NB4 (cell line): ENCODE measurements around the gene CADPS2.

ENCODE experiments used
- DNase-seq: peaks from one replicate; pipeline ENCODE4 v3.0.0; 2010; ENCODE audit warnings: low read depth
- H3K4me3 ChIP-seq: one replicate; pipeline ENCODE4 v1.5.1; 2011; ENCODE audit warnings: mild to moderate bottlenecking, low read depth, low read length, moderate library complexity
- MYC ChIP-seq: IDR thresholded peaks from 2 replicates; pipeline ENCODE4 v1.6.1; 2011; ENCODE audit warnings: low read depth, low read length
- POLR2A ChIP-seq: IDR thresholded peaks from 2 replicates; pipeline ENCODE4 v1.6.1; 2011; ENCODE audit warnings: mild to moderate bottlenecking; ENCODE audit not compliant: insufficient read length; ENCODE audit errors: extremely low read depth
- TF ChIP-seq, protein P1 (sequence below): IDR thresholded peaks from 2 replicates; pipeline ENCODE4 v1.6.1; 2011; ENCODE audit warnings: low read depth, low read length
- TF ChIP-seq, protein P2 (sequence below): IDR thresholded peaks from one replicate; pipeline ENCODE4 v1.5.1; 2012; ENCODE audit warnings: low read depth, low read length

CADPS2 gene

DNA sequence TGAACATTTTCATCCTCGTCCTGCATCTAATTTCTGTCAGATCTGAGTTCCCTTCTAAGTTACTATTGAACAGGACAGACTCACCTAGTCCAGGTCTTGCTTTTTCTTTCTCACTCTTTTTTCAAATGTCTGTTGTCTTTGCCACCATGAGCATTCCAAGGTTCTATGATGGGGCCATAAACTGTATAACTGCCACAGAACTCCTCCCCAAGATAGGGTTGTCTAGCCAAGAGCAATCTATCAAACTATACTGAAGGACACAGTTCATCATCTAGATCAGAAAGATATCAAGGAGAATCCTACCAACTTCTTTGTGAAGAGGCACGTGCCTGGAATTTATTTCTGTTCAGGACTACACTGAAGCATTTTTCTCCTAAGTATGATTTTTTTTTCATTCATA, 531.6 kb downstream of the CADPS2 start:
- no peak overlapping the region for H3K4me3 ChIP-seq
- TF ChIP-seq, protein P1, sequence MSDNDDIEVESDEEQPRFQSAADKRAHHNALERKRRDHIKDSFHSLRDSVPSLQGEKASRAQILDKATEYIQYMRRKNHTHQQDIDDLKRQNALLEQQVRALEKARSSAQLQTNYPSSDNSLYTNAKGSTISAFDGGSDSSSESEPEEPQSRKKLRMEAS = no peak
- TF ChIP-seq MYC = no peak
- TF ChIP-seq POLR2A = no peak
- TF ChIP-seq, protein P2, sequence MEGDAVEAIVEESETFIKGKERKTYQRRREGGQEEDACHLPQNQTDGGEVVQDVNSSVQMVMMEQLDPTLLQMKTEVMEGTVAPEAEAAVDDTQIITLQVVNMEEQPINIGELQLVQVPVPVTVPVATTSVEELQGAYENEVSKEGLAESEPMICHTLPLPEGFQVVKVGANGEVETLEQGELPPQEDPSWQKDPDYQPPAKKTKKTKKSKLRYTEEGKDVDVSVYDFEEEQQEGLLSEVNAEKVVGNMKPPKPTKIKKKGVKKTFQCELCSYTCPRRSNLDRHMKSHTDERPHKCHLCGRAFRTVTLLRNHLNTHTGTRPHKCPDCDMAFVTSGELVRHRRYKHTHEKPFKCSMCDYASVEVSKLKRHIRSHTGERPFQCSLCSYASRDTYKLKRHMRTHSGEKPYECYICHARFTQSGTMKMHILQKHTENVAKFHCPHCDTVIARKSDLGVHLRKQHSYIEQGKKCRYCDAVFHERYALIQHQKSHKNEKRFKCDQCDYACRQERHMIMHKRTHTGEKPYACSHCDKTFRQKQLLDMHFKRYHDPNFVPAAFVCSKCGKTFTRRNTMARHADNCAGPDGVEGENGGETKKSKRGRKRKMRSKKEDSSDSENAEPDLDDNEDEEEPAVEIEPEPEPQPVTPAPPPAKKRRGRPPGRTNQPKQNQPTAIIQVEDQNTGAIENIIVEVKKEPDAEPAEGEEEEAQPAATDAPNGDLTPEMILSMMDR = no peak

DNA sequence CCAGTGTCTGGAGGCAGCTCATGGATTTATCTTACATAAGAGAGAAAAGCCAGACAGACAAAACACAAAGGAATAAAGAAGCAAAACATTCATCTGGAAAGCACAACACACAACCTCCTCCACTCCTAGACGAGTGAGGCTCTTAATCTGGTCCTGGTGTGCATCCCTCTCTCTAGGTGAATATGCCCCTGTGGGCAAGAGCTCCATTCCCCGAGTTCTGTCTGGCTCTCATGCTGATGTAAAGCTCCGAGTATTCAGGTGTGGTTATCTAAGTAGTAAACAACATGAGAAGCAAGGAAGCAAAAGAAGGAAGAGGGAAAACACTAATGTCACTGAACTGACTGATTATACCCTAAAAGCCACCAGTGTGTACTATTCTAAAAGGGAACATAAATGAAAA, 533.8 kb downstream of the CADPS2 start:
- DNase-seq = no peak
- TF ChIP-seq POLR2A (no peak), MYC (no peak)
- TF ChIP-seq, protein P2 = no peak
- TF ChIP-seq, protein P1 = no peak
- no peak overlapping the region for H3K4me3 ChIP-seq

More for the DNA sequence above, 531.6 kb downstream of the CADPS2 start:
- no peak for DNase-seq

DNA sequence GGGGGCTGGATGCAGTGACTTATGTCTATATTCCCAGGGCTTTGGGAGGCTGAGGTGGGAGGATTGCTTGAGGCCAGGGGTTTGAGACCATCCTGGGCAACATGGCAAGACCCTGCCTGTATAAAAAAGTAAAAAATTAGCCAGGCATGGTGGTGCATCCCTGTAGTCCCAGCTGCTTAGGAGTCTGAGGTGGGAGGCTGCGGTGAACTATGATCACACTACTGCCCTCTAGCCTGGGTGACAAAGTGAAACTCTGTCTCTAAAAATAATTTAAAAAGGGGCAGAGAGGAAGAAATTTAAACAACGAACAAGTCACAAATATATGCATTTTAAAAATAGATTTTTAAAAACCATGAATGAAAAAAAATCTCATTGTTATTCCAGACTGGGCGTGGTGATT, 535.6 kb downstream of the CADPS2 start:
- no peak for DNase-seq
- TF ChIP-seq POLR2A = no peak
- TF ChIP-seq, protein P2 = no peak
- no peak overlapping the region for H3K4me3 ChIP-seq

DNA sequence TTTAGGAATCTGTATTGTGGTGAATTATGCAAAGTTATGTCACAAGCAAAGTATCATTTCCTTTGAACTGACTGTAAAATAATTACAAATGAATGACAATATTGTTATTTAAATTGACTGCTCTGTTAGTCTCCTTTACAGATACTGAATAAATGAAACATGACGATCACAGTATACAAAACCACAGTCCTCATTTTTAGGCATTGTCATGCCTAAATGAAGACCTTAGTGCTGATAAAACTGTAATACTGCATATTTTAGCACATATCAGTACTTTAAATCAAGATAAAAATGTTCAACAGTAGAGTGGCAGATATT, 542.0 kb downstream of the CADPS2 start:
- TF ChIP-seq, protein P1 = no peak
- TF ChIP-seq POLR2A = no peak
- no peak for TF ChIP-seq MYC
- TF ChIP-seq, protein P2 = no peak
- no peak for DNase-seq
- no peak overlapping the region for H3K4me3 ChIP-seq

DNA sequence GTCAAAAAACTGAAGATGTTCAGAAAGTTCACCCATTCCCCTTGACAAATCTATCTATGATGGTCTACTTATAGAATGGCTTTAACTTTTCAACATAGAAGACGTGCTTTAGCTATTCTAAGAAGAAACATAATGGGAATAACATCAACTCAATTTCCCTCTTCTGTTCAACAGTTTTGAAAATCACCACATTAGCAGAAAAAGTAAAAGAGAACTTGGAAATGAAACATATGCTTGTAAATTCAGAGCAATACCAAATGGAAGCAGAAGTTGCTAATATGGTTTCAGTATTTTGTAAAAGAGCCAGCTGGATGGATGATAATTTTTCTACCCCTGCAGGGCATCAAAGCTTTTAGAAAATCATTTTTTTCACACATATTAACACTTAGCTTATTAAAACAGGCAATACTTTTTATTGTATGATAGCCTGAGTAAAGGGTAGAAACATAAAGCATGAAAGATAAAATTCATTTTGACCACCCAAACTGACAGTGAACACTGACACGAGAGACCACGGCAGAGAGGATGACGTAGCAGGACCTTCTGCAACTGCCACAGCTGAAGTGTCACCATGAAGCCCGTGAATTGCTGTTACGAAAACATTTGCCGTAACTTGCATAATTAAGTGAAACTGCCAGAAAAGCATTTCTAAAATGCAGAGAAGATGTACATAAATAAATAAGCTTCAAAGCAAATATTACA, 542.5 kb downstream of the CADPS2 start:
- no peak for TF ChIP-seq POLR2A
- TF ChIP-seq, protein P1 = no peak
- TF ChIP-seq, protein P2 = no peak
- no peak for TF ChIP-seq MYC
- no peak for DNase-seq
- H3K4me3 ChIP-seq = no peak overlapping the region

DNA sequence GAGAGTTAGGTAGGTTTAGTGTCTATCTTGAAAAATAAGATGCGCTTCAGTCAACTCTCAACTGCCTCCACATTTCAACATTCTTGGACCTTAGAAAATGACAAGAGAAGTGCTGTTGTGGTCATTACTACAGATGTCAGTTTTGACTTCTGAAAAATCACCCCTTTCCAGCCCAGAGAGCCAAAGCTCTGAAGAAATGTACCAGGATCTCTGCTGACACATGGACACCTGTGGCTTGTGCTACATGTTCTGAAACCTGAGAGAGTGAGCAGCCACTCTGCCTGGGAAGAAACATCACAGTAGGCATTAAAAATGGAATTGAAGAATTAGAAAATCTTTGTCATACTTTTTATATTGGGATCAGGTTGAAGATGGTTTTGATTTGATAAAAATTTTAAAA, 545.8 kb downstream of the CADPS2 start:
- TF ChIP-seq MYC (no peak), POLR2A (no peak)
- TF ChIP-seq, protein P1 = no peak
- TF ChIP-seq, protein P2 = no peak
- no peak for DNase-seq

More for the DNA sequence above, 545.8 kb downstream of the CADPS2 start:
- H3K4me3 ChIP-seq = no peak overlapping the region
